HCT116 (cell line): Measurements from ENCODE around the gene HHATL. TPM values are rescaled to one million over a fixed set of nuclear protein-coding genes. Genes with fewer than 3 reads are reported as not detected.

Source experiments
- ATAC-seq: fragments of 200-7000 bp; cut with Tn5 transposase; 2 replicates; pipeline ENCODE4 v1.9.1; 2020; ENCODE audit warnings: mild to moderate bottlenecking, moderate library complexity
- BruUV-seq: library from RNA; stranded (reverse); fragments of 400-500 nt; replicated peaks from 2 replicates; lab custom pipeline; 2021; lab: Mats Ljungman, UMichigan
- CTCF ChIA-PET: fragments of 300-600 bp; sonication (Branson Sonifier 250); formaldehyde crosslinking; loops from one replicate; lab custom pipeline; 2021; ENCODE audit warnings: antibody characterized with exemption; lab: Charles Lee
- POLR2A ChIA-PET: fragments of 300-600, 350-600 bp; sonication (Branson Sonifier 250); formaldehyde crosslinking; loops from one replicate; lab custom pipeline; 2021; ENCODE audit warnings: antibody characterized with exemption; lab: Charles Lee
- RAD21 ChIA-PET, 2 experiments: fragments of 300-600 bp; sonication (Branson Sonifier 250); formaldehyde crosslinking; loops; one replicate each; lab custom pipeline; 2023; ENCODE audit warnings: low total read pairs in 2 of 2; ENCODE audit not compliant: uncharacterized antibody in 2 of 2, unreplicated experiment in 2 of 2, low non-redundant PET in 1 of 2; lab: Charles Lee
- DNase-seq: peaks from one replicate; pipeline ENCODE4 v3.0.0-alpha.2; 2010; ENCODE audit warnings: low read depth, low spot score
- H2AFZ ChIP-seq: fragments of 200-600 bp; shearing (Covaris generic), sonication (generic); 2 replicates; pipeline ENCODE4 v1.6.1; 2017; ENCODE audit warnings: low read depth, mixed run types, mixed read lengths, antibody characterized with exemption, low read length; ENCODE audit not compliant: poor library complexity, severe bottlenecking
- H3K27ac ChIP-seq: 2 replicates; pipeline ENCODE4 v1.5.1; 2012; ENCODE audit warnings: low read depth, low read length
- H3K27me3 ChIP-seq: fragments of 200-600 bp; sonication (generic); 2 replicates; pipeline ENCODE4 v1.6.1; 2016; ENCODE audit warnings: mixed run types, low read length, mixed read lengths; ENCODE audit not compliant: insufficient read depth
- H3K36me3 ChIP-seq, 2 experiments: fragments of 200-500 bp in 1 of 2; fragments of 200-600 bp in 1 of 2; sonication (Bioruptor generic) in 1 of 2; sonication (generic) in 1 of 2; 2 replicates each; pipeline versions ENCODE4 v1.5.1 to v1.6.1; 2014 to 2016; ENCODE audit warnings: low read length in 2 of 2, inconsistent platforms in 1 of 2, mixed read lengths in 1 of 2, mixed run types in 1 of 2; ENCODE audit not compliant: insufficient read depth in 2 of 2, control insufficient read depth in 1 of 2
- H3K4me1 ChIP-seq, 2 experiments: fragments of 200-600 bp in 1 of 2; sonication (generic) in 1 of 2; 2 replicates each; pipeline versions ENCODE4 v1.5.1 to v1.6.1; 2012 to 2017; ENCODE audit warnings: low read length in 2 of 2, inconsistent platforms in 1 of 2, mild to moderate bottlenecking in 1 of 2, mixed read lengths in 1 of 2, mixed run types in 1 of 2, moderate library complexity in 1 of 2; ENCODE audit not compliant: insufficient read depth in 2 of 2, control insufficient read depth in 1 of 2
- H3K4me2 ChIP-seq: fragments of 200-600 bp; sonication (generic); 2 replicates; pipeline ENCODE4 v1.6.1; 2017; ENCODE audit warnings: mixed run types, low read length, mixed read lengths
- H3K4me3 ChIP-seq, 2 experiments: fragments of 200-600 bp in 1 of 2; sonication (generic) in 1 of 2; replicated peaks in 1 of 2; 2 replicates each; pipeline ENCODE4 v1.5.1; 2011 to 2016; ENCODE audit warnings: low read length in 2 of 2, control low read depth in 1 of 2, low read depth in 1 of 2, mild to moderate bottlenecking in 1 of 2, mixed read lengths in 1 of 2, mixed run types in 1 of 2
- H3K79me2 ChIP-seq: fragments of 200-600 bp; sonication (generic); 2 replicates; pipeline ENCODE4 v1.6.1; 2017; ENCODE audit warnings: mild to moderate bottlenecking, mixed run types, low read length, moderate library complexity, mixed read lengths; ENCODE audit not compliant: insufficient read depth
- H3K9ac ChIP-seq: fragments of 200-600 bp; sonication (generic); 2 replicates; pipeline ENCODE4 v1.6.1; 2016; ENCODE audit warnings: low read length, mixed read lengths
- H3K9me2 ChIP-seq: fragments of 200-600 bp; sonication (generic), shearing (Covaris generic); 2 replicates; pipeline ENCODE4 v1.6.1; 2017; ENCODE audit warnings: mixed run types, mild to moderate bottlenecking, moderate library complexity; ENCODE audit not compliant: insufficient read depth
- H3K9me3 ChIP-seq, 2 experiments: fragments of 200-500 bp in 1 of 2; fragments of 200-600 bp in 1 of 2; sonication (Bioruptor generic) in 1 of 2; sonication (generic) in 1 of 2; 2 replicates each; pipeline ENCODE4 v1.6.1; 2014 to 2017; ENCODE audit warnings: low read length in 2 of 2, mixed read lengths in 2 of 2, inconsistent platforms in 1 of 2, low read depth in 1 of 2, mild to moderate bottlenecking in 1 of 2, mixed run types in 1 of 2, moderate library complexity in 1 of 2; ENCODE audit not compliant: control insufficient read depth in 1 of 2, insufficient read depth in 1 of 2
- H4K20me1 ChIP-seq: fragments of 200-600 bp; sonication (generic), shearing (Covaris generic); 2 replicates; pipeline ENCODE4 v1.6.1; 2017; ENCODE audit warnings: mixed run types, mild to moderate bottlenecking, moderate library complexity; ENCODE audit not compliant: insufficient read depth
- EGR1 ChIP-seq: IDR thresholded peaks from 2 replicates; pipeline ENCODE4 v1.6.1; 2012; ENCODE audit warnings: low read depth
- ELF1 ChIP-seq: IDR thresholded peaks from 2 replicates; pipeline ENCODE4 v1.6.1; 2012; ENCODE audit warnings: low read depth, borderline replicate concordance
- EZH2phosphoT487 ChIP-seq: fragments of 200-600 bp; IDR thresholded peaks from 2 replicates; pipeline ENCODE4 v1.6.1; 2018; ENCODE audit warnings: antibody characterized with exemption, borderline replicate concordance
- FOSL1 ChIP-seq: IDR thresholded peaks from 2 replicates; pipeline ENCODE4 v1.6.1; 2012; ENCODE audit warnings: low read depth
- SIN3A ChIP-seq: IDR thresholded peaks from 2 replicates; pipeline ENCODE4 v1.6.1; 2012; ENCODE audit warnings: low read depth
- SP1 ChIP-seq: IDR thresholded peaks from 2 replicates; pipeline ENCODE4 v1.6.1; 2012; ENCODE audit warnings: low read depth
- SRF ChIP-seq: IDR thresholded peaks from 2 replicates; pipeline ENCODE4 v1.6.1; 2012; ENCODE audit warnings: low read depth
- TCF7L2 ChIP-seq: IDR thresholded peaks from 2 replicates; pipeline ENCODE4 v1.7.0; 2011; ENCODE audit warnings: borderline replicate concordance, inconsistent platforms; ENCODE audit not compliant: insufficient read depth, insufficient read length; ENCODE audit errors: extremely low read depth
- ZFX ChIP-seq: fragments of 450-650 bp; IDR thresholded peaks from 2 replicates; pipeline ENCODE4 v1.6.1; 2017
- ZNF274 ChIP-seq: fragments of 200-500 bp; sonication (Bioruptor generic); IDR thresholded peaks from 2 replicates; pipeline ENCODE4 v1.6.1; 2014; ENCODE audit warnings: mild to moderate bottlenecking, low read depth, low read length, inconsistent platforms
- intact Hi-C: fragments of 100-400 bp; cut with micrococcal nuclease; formaldehyde crosslinking; loops from 2 replicates; pipeline ENCODE4 v1.10.0; 2022
- total RNA-seq: library from RNA; stranded (reverse); gene quantifications from one replicate; pipeline ENCODE4 v1.2.1, GENCODE V29; 2021; ENCODE audit not compliant: unreplicated experiment
- TF ChIP-seq, protein P1 (sequence below): IDR thresholded peaks from 2 replicates; pipeline ENCODE4 v1.6.1; 2012
- TF ChIP-seq, protein P2 (sequence below): IDR thresholded peaks from 2 replicates; pipeline ENCODE4 v1.6.1; 2011; ENCODE audit warnings: mild to moderate bottlenecking, low read length, moderate library complexity; ENCODE audit not compliant: insufficient replicate concordance; ENCODE audit errors: extremely low read depth

HHATL gene
- total RNA-seq, 1 experiment from 2014 or later = 0.52 TPM

- Histone ChIP-seq H3K36me3 (no peaks in the 10 kb centered on the region), H3K4me1 (no peaks in the 10 kb centered on the region), H3K79me2 (no peaks in the 10 kb centered on the region), H2AFZ (no peak overlapping the region), H3K27ac (no peak overlapping the region), H4K20me1 (no peaks in the 10 kb centered on the region), H3K9ac (no peak overlapping the region), H3K9me3 (no peaks in the 10 kb centered on the region; a peak in 1 of 4 replicates), H3K27me3 (no peaks in the 10 kb centered on the region), H3K9me2 (no peaks in the 10 kb centered on the region), H3K4me3 (no peak overlapping the region), H3K4me2 (no peak overlapping the region)
- CTCF ChIA-PET = no interaction called here
- ATAC-seq (no peak), DNase-seq (no peak)
- no peak for TF ChIP-seq ELF1
- TF ChIP-seq TCF7L2 = no peak
- TF ChIP-seq ZFX = no peak
- TF ChIP-seq, protein P1, sequence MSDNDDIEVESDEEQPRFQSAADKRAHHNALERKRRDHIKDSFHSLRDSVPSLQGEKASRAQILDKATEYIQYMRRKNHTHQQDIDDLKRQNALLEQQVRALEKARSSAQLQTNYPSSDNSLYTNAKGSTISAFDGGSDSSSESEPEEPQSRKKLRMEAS = no peak
- TF ChIP-seq, protein P2, sequence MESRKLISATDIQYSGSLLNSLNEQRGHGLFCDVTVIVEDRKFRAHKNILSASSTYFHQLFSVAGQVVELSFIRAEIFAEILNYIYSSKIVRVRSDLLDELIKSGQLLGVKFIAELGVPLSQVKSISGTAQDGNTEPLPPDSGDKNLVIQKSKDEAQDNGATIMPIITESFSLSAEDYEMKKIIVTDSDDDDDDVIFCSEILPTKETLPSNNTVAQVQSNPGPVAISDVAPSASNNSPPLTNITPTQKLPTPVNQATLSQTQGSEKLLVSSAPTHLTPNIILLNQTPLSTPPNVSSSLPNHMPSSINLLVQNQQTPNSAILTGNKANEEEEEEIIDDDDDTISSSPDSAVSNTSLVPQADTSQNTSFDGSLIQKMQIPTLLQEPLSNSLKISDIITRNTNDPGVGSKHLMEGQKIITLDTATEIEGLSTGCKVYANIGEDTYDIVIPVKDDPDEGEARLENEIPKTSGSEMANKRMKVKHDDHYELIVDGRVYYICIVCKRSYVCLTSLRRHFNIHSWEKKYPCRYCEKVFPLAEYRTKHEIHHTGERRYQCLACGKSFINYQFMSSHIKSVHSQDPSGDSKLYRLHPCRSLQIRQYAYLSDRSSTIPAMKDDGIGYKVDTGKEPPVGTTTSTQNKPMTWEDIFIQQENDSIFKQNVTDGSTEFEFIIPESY = no peak
- no peak for TF ChIP-seq SP1
- no peak for TF ChIP-seq ZNF274
- no peak for TF ChIP-seq SIN3A
- no peak for TF ChIP-seq SRF
- no peak for TF ChIP-seq EGR1
- TF ChIP-seq EZH2phosphoT487 = no peak
- no peak for TF ChIP-seq FOSL1
- intact Hi-C loops = no loop called here
- POLR2A ChIA-PET = no interaction called here
- RAD21 ChIA-PET = no interaction called here
- BruUV-seq = no TSS peak
These were observed 26.2 kb upstream of the HHATL start for GRCh38 chr3:42728668-42729364.
